ENCODE measurements around the gene NRIP2.
"Not testable (repeated sequence)": the region's sequence is repeated elsewhere in the genome, so short reads cannot be mapped to it uniquely, and the experiment has no call there.

Gene NRIP2, protein sequence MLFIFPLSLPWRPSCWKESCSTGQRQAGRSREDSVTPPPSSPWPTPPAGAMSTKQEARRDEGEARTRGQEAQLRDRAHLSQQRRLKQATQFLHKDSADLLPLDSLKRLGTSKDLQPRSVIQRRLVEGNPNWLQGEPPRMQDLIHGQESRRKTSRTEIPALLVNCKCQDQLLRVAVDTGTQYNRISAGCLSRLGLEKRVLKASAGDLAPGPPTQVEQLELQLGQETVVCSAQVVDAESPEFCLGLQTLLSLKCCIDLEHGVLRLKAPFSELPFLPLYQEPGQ

DNA sequence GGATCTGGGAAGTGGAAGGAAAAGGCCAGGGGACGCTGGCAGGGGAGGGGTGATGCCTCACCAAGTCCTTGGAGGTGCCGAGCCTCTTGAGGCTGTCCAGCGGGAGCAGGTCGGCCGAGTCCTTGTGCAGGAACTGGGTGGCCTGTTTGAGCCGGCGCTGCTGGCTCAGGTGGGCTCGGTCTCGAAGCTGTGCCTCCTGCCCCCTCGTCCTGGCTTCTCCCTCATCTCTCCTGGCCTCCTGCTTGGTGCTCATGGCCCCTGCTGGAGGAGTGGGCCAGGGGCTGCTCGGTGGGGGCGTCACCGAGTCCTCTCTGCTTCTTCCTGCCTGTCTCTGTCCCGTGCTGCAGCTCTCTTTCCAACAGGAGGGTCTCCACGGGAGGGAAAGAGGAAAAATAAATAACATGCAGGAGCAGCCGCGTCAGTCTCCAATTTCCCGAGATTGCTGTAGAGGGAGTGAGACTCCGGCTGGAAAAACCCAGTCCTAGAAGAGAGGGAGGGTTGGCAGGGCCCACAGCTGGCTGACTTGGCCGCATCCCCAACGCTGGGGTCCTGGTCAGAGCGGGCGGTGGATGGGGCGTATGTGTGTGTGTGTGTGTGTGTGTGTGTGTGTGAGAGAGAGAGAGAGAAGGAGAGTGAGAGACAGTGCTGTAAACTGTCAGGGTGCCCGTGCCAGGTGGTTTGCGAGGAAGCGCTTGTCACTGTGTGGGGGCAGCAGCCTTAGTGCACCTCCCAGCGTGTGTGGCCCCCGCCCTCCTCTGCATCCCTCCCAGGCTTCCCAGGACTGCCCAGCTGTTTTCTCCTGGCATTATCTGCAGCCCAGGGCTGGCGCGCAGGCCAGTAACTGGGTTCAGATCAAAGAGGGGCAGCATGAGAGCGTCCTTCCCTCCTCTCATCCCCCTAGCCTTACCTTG, at the start of gene NRIP2:
NRIP2 (minus strand) TSS at position 455 of the 911 bp plus-strand sequence; CDS start at position 403, 52 bp downstream.
- in situ Hi-C loops (cut with HindIII; ENCODE audit: low pct_ligation_motif_present, low pct_unique_long_range_greater_than_20kb, low sequenced_read_pairs), result no loop called here
- no peak for DNase-seq

DNA sequence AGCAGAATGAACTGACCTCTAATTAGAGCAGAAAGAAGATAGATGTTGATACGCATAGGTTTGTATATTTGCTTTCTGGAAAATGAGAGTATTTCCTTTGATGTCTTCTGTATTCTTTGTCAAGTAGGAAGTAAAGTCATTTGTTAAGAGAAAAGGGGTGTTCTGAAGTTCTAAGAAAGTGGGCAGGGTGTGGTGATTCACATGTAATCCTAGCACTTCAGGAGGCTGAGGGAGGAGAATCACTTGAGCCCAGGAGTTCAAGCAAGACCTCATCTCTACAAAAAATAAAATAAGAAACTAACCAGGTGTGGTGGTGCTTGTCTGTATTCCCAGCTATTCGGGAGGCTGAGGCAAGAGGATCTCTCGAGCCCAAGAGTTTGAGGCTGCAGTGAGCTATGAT, 45.0 kb upstream of the NRIP2 start:
- DNase-seq, result no peak
- in situ Hi-C loops (cut with HindIII; ENCODE audit: low pct_ligation_motif_present, low pct_unique_long_range_greater_than_20kb, low sequenced_read_pairs), result no loop called here

DNA sequence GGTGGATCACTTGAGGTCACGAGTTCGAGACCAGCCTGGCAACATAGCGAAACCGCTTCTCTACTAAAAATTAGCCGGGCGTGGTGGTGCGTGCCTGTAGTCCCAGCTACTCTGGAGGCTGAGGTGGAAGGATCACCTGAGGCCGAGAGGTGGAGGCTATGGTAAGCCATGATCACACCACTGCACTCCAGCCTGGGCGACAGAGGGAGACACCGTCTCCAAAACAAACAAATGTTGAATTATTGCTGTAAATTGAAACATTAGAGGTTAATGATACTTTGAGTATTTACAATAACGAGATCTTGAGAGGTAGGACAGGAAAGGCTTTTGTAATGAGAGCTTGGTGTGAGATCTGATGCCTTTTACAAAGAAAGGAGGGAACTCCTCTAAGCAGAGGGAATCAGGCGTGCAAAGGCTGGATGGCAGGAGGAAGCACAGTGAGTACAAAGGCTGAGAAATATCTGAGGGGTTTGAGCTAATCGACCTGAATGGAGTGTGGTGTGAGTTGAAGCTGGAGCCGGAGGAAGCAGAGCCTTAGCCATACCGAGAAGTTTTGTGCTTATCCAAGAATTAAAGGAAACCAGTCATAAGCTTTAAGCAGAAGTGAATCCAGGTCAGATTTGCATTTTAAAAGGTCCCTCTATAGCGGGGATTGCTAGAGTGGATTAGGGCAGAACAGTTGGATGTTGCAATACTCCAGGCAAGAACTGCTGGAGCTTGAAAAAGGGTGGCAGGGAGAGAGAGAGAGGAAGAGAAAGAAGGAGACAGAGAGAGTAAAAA, 43.3 kb upstream of the NRIP2 start:
- in situ Hi-C loops (cut with HindIII; ENCODE audit: low pct_ligation_motif_present, low pct_unique_long_range_greater_than_20kb, low sequenced_read_pairs), result no loop called here
- DNase-seq, result peak; percentile 47

DNA sequence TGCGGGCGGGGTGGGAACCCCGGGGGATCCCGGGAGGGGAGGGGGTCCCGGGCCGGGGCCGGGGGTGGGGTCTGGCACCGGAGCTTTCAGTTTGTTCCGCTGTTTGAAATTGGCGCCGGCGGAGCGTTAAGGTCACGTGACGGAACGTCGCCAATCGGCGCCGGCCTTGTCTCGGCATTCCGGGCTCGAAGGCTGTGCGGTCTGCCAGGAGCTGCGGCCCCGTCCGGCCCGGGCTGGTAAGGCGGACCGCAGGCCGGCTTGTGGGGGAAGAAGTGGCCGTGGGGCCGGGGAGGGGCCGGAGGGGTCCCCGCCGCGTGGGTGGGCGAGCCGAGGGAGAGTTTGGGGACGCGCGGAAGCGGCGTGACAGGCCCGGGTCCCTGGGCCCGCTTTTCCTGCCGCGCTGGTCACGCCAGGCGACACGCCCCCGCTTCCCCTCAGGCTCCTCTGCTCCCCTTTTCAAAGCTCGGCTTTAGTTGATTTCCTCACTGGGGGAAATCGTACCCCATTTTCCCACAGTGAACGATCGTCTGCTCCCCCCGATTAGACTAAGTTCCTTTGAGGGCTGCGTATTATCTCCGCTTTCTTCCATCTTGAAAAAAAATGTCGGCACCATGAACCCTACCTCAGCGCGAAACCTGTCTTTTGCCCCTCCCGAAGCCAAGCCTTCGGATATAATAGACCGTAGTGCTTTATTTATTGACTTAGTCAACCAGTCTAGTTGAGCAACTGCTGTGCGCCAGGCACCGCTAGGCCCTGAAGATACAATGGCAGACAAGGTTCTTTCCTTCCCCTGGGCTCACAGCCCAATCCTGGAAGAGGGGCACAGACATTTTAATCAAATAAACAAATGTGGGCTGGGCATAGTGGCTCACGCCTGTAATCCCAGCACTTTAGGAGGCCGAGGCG, 42.5 kb upstream of the NRIP2 start, which contains the start of the genes FOXM1 and RHNO1:
FOXM1 (minus strand) TSS at position 128 of the 906 bp plus-strand sequence. CDS start 2,696 bp downstream, outside the sequence.
RHNO1 (plus strand) TSS at position 177 of the 906 bp plus-strand sequence. CDS start 8,144 bp downstream, outside the sequence.
- peak; percentile 95 for DNase-seq
- in situ Hi-C loops (cut with HindIII; ENCODE audit: low pct_ligation_motif_present, low pct_unique_long_range_greater_than_20kb, low sequenced_read_pairs), result no loop called here

DNA sequence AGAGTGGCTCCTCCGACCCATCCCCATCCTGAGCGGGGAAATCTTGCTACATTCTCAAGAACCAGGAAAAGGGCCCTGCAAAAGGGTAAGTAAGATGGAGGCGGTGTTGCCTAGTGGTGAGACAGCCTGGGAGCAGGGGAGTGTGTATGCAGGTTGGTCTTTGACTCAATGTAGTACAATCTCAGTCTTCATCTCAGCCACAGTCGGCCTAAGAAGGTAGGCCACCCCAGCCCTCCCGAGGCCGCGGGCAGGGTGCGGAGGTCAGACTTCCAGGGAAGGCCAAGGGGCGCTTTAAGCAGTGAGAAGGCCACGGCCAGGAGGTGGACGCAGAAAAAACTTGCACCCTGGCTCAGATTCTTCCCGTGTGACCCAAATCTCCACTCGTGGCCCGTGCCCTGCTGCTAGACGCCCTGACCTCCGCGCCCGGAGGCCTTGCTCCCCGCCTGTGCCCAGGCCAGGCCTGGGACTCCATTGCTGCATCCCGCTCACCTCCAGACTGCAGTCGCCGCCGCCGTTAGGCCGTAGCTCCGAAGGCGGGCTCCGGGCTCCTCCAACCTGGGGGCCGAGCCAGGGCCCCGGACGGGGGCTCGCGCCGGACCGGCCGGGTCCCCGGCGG, 41.7 kb upstream of the NRIP2 start:
- DNase-seq, result peak; percentile 63
- in situ Hi-C loops (cut with HindIII; ENCODE audit: low pct_ligation_motif_present, low pct_unique_long_range_greater_than_20kb, low sequenced_read_pairs), result no loop called here

DNA sequence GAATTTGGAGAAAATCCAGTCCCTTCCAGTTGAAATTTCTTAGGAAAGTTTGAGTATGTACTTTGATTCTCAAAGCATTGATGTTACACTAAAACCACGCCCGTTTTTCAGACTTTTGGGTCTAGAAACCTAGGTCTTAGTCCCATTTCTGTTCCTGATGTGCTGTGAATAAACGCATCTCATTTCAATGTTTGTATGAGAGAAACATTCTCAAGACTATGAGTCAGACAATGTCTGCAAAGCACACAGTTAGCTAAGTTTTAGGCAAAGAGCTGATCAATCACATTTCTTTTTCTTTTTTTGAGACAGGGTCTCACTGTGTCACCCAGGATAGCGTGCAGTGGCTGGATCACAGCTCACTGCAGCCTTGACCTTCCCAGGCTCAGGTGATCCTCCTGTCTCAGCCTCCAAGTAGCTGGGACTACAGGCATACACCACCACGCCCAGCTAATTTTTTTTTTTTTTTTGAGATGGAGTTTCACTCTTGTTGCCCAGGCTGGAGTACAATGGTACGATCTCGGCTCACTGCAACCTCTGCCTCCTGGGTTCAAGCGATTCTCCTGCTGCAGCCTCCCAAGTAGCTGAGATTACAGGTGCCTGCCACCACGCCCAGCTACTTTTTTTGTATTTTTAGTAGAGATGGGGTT, 34.3 kb upstream of the NRIP2 start:
- in situ Hi-C loops (cut with HindIII; ENCODE audit: low pct_ligation_motif_present, low pct_unique_long_range_greater_than_20kb, low sequenced_read_pairs); DNase-seq: not testable (repeated sequence)

DNA sequence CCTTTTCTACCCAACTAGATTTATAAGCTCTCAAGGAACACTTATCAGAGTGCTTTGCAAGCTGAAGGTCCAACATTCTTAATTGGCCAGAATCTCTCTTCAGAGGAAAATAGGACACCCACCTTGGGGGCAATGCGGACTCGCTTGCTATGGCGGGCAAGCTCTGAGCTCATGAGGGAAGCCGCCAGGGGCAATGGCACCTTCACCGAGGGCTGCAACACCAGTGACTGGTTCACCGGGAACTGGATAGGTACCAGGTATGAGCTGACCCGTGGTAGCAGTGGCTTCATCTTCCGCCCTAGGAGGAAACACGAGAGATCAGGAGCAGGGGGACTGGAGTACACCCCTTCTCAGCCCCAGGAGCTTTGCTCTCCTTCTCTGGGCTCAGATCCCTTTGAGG, 29.4 kb upstream of the NRIP2 start:
- in situ Hi-C loops (cut with HindIII; ENCODE audit: low pct_ligation_motif_present, low pct_unique_long_range_greater_than_20kb, low sequenced_read_pairs), result no loop called here
- DNase-seq, result no peak

DNA sequence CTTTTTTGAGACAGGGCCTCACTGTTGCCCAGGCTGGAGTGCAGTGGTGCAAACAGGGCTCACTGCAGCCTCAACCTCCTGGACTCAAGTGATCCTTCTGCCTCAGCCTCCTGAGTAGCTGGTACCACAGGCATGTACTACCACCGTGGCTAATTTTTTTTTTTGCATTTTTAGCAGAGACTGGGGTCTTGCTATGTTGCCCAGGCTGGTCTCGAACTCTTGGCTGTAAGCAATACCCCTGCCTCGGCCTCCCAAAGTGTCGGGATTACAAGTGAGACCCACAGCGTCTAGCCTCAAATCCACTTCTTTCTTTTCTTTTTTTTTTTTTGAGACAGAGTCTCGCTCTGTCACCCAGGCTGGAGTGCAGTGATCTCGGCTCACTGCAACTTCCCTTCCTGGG, 28.6 kb upstream of the NRIP2 start:
- in situ Hi-C loops (cut with HindIII; ENCODE audit: low pct_ligation_motif_present, low pct_unique_long_range_greater_than_20kb, low sequenced_read_pairs); DNase-seq: not testable (repeated sequence)

DNA sequence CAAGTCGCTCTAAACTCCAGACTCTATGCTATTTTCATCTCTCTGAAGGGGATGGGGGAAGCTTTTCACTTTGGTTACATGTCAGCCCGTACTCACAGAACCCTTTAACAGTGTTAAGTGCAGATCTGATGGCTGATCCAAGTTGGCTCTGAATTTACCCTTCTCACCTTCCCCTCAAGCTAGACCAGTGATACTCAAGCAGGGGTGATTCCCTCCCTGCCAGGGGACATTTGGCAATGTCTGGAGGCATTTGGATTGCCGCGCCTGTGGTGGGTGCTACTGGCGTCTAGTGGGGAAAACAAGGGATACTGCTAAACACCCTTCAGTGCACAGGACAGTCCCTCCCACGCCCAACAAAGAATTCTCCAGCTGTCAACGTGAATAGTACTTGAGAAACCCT, 28.0 kb upstream of the NRIP2 start:
- DNase-seq, result no peak
- in situ Hi-C loops (cut with HindIII; ENCODE audit: low pct_ligation_motif_present, low pct_unique_long_range_greater_than_20kb, low sequenced_read_pairs), result no loop called here

DNA sequence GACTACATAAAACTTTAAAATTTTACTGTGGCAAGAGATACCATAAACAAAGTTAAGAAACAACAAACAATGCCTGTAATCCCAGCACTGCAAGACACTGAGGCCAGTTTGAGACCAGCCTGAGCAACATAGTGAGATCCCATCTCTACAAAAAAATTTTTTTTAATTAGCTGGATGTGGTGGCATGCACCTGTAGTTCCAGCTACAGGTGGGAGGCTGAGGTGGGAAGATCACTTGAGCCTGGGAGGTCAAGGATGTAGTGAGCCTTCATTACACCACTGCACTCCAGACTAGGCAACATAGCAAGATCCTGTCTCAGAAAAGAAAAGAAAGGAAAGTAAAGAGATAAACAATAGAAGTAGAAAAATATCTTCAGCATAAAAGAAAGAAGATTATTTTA, 25.3 kb upstream of the NRIP2 start:
- in situ Hi-C loops (cut with HindIII; ENCODE audit: low pct_ligation_motif_present, low pct_unique_long_range_greater_than_20kb, low sequenced_read_pairs), result no loop called here

DNA sequence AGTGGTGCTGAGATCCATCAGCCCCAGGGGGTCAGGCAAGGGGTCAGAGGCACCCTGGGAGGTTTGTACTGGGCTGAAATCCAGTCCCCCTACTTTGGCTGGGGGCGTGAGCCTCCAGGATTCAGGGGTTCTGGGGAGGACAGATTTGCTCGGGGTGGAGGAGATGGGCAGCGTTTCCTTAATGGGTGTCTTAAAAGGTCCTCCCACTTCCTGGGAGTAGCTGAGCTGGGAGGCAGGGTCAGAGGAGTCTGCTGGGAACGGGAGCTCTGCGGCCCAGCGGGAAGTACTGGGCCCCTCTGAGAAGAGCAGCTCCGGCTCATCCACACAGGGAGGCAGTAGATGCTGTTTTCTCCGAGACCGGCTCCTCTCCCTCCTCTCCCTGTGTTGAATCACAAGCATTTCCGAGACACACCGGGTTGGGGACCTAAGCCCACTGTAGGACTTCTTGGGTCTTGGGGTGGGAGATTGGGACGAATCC, 24.1 kb upstream of the NRIP2 start:
- DNase-seq, result no peak
- in situ Hi-C loops (cut with HindIII; ENCODE audit: low pct_ligation_motif_present, low pct_unique_long_range_greater_than_20kb, low sequenced_read_pairs), result no loop called here

More for the DNA sequence above, 25.3 kb upstream of the NRIP2 start:
- DNase-seq, result no peak

DNA sequence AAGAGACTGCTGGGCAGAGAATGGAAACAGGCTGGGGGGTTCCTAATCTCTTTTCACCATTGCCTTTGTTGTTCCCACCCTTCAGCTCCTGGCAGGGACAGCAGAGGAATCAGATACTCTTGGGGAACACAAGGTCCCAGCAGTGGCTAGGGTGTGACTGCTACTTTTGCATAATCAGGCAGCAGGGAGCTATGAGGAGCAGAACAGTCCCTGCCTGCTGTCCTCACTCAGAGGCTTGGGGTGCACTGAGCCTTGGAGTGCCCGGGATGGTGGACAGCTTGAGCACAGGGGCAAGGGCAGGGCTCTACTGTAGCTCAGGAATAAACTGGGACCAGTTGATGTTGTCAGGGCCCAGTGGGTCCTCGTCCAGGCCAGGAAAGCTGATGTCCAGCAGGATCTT, 23.5 kb upstream of the NRIP2 start:
- no peak for DNase-seq
- in situ Hi-C loops (cut with HindIII; ENCODE audit: low pct_ligation_motif_present, low pct_unique_long_range_greater_than_20kb, low sequenced_read_pairs), result no loop called here

DNA sequence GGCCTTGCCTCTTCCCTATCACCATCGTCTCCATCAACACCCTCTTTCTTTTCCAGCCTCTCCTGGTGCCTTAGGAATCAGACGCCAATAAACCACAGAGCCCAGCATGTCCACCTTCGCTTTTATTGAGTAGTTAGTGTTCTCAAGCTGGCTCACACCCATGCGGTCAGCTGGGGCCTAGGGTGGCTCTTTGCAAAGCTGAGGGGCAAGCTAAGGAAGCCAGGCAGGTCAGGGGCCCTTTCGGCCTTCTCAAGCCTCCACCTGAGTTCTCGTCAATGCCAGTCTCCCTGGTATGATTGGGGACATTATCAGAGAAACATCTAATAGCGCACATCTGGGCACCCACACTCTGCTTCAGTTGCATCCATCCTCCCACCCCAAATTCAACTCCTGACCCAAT, 22.7 kb upstream of the NRIP2 start:
- in situ Hi-C loops (cut with HindIII; ENCODE audit: low pct_ligation_motif_present, low pct_unique_long_range_greater_than_20kb, low sequenced_read_pairs), result no loop called here
- DNase-seq, result no peak

DNA sequence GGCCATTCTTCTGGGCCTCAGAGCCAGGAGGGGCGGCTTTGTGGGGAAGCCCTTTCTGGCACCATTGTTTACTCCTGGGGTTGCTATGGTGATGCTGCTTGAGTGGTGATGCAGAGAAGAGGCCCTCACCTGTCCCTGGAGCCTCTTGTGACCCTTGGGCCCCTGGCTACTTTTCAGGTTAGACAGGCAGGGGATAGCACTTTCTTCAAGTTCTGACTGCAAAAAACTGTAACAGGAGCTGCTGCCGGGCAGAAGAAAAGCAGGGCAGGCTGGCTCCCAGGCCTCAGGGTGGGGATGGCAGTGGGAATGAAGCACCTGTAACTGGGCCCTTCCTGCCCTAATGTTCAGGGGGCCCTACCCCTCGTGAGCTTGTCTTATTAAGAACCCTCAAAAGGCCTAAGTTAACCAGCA, 22.2 kb upstream of the NRIP2 start, which contains the start of gene TEX52:
TEX52 (minus strand) TSS at position 19 of the 411 bp plus-strand sequence; CDS start at position 6, 13 bp downstream.
- in situ Hi-C loops (cut with HindIII; ENCODE audit: low pct_ligation_motif_present, low pct_unique_long_range_greater_than_20kb, low sequenced_read_pairs), result no loop called here
- no peak for DNase-seq

DNA sequence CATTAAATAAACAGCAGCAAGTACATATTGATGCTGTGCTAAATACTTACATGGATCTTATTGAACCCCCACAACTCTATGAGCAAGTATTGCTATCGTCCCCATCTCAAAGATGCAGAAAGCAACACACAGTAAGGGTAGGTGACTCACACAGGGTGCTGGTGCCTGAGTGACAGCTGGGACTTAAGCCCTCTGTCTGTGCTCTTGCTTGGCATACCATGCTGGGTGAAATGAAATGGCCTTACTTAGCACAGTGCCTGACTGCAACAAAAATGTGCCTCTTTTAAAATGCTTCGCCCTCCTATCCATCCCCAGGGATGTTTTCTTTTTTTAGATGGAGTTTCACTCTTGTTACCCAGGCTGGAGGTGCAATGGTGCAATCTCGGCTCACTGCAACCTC, 21.2 kb upstream of the NRIP2 start:
- in situ Hi-C loops (cut with HindIII; ENCODE audit: low pct_ligation_motif_present, low pct_unique_long_range_greater_than_20kb, low sequenced_read_pairs), result no loop called here
- no peak for DNase-seq

DNA sequence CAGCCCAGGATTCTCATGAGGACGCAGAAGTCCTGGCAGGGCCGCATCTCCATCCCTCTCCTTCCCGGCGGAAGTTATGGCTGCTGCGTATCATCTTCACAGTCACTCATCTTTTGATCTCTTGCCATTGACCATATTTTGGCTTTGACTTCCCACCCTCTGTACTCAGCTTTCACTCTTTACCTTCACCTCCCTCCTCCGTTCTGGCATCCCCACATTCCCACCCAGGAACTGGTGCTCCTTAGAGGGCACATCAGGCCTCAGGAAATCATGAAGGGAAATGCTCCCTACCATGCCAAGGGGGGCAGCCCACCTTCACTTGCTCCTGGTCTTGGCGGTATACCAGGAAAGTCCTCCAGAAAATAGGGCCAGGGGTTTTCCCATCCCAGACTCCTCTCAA, 20.7 kb upstream of the NRIP2 start:
- DNase-seq, result no peak
- in situ Hi-C loops (cut with HindIII; ENCODE audit: low pct_ligation_motif_present, low pct_unique_long_range_greater_than_20kb, low sequenced_read_pairs), result no loop called here

All from ACHN (cell line).